Panc1 (cell line): ENCODE results near the gene C5AR1.

Source experiments
- CTCF ChIP-seq: fragments of 450-650 bp; IDR thresholded peaks from 2 replicates; pipeline ENCODE4 v1.5.1; 2017; ENCODE audit warnings: mild to moderate bottlenecking
- POLR2AphosphoS5 ChIP-seq: IDR thresholded peaks from 2 replicates; pipeline ENCODE4 v1.6.1; 2012; ENCODE audit warnings: mild to moderate bottlenecking, low read depth, low read length, moderate library complexity
- REST ChIP-seq, 2 experiments: IDR thresholded peaks; 2 replicates each; pipeline ENCODE4 v1.6.1; 2011 to 2012; ENCODE audit warnings: low read depth in 2 of 2, control low read depth in 1 of 2, low read length in 1 of 2, mild to moderate bottlenecking in 1 of 2, moderate library complexity in 1 of 2; ENCODE audit not compliant: insufficient read depth in 1 of 2
- SIN3A ChIP-seq: IDR thresholded peaks from 2 replicates; pipeline ENCODE4 v1.6.1; 2012; ENCODE audit warnings: low read depth, mild to moderate bottlenecking, low read length, moderate library complexity, borderline replicate concordance; ENCODE audit not compliant: insufficient read depth
- TCF7L2 ChIP-seq: IDR thresholded peaks from 2 replicates; pipeline ENCODE4 v1.6.1; 2011; ENCODE audit warnings: mild to moderate bottlenecking, low read depth, low read length, inconsistent platforms

GRCh38 chr19:47353307-47353712 lies 43.6 kb downstream of the C5AR1 start:
- TF ChIP-seq REST (IDR thresholded peaks at IDR 0.05; ENCODE audit: insufficient read depth in 1 of 2, low read depth in 2 of 2, low read length in 1 of 2), result no peak
- no peak for TF ChIP-seq CTCF
- TF ChIP-seq TCF7L2, result no peak
- TF ChIP-seq POLR2AphosphoS5, result no peak
- no peak for TF ChIP-seq SIN3A
